HG03432 (cell line): ENCODE measurements around the gene RBM39.
"Not testable (repeated sequence)": the region's sequence is repeated elsewhere in the genome, so short reads cannot be mapped to it uniquely, and the experiment has no call there.

ENCODE experiments used
- ATAC-seq: cut with Tn5 transposase; IDR thresholded peaks from one replicate; pipeline ENCODE4 v1.9.1; 2021; ENCODE audit warnings: mild to moderate bottlenecking, moderate library complexity; ENCODE audit not compliant: unreplicated experiment

Gene RBM39

DNA sequence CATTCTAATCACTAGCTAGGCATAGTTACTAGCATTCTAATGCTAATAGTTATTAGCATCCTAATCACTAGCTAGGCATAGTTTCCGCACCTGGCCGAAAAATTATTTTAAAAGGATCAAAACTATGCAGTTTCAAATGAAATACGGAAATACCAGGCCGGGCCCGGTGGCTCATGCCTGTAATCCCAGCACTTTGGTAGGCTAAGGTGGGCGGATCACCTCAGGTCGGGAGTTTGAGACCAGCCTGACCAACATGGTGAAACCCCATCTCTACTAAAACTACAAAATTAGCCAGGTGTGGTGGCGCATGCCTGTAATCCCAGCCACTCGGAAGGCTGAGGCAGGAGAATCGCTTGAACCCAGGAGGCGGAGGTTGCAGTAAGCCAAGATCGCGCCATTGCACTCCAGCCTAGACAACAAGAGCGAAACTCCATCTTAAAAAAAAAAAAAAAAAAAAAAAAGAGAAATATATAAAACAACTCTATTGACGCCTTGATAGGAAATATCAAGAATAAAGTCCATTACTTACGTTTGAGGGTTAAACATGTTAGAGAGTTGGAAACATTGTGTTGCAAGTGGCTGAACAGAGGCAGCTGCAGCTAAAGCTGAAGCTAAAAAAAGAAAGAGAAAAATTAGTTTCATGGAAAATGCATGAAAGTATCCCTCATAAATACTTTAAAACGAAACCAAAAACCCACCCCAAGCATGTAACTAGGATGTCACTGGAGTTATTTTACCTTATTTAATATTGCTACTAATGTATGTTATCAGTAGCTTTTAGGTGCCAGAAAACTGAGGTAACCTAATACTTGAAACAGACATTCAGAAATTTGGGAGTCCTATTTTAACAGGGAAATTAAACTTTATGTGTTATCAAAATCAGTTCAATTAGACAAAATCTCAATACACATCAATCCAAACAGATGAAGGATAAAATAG lies 35.2 kb downstream of the RBM39 start:
- ATAC-seq, result not testable (repeated sequence)

- ATAC-seq, result not testable (repeated sequence)
Observed at GRCh38 chr20:35705894-35706293, 36.2 kb downstream of the RBM39 start.

DNA sequence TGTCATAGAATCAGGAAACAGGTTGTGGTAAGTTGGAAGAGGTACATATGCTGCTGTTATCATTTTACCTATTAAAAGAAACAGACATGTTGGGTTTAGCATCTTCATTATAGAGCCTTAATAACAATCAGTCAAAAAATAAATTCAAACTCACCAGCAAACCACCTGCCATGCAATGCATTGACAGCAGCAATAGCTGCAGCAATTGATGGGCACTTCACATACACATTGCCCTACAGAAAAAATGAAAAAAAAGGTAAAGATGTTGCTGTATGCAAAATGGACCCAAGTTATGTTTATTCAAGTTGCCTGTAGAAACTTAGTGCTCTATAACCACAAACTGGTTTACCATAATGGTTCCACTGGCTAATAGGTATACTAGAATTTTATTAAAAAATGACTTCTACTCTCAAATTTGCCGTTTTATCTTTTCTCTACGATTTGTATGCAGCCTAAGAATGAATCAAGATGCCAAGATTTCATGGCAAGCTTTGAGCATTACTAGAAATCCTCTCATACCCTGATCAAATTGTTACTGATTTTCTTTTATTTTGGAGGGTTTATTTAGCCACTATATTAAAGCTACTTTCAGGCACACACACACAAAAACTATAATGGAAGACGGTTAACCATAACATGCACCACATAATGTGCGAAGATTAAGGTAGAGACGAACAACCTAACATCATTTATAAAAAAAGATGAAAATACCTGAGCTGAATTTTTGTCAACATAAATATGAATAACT lies 37.4 kb downstream of the RBM39 start:
- ATAC-seq, result no peak

DNA sequence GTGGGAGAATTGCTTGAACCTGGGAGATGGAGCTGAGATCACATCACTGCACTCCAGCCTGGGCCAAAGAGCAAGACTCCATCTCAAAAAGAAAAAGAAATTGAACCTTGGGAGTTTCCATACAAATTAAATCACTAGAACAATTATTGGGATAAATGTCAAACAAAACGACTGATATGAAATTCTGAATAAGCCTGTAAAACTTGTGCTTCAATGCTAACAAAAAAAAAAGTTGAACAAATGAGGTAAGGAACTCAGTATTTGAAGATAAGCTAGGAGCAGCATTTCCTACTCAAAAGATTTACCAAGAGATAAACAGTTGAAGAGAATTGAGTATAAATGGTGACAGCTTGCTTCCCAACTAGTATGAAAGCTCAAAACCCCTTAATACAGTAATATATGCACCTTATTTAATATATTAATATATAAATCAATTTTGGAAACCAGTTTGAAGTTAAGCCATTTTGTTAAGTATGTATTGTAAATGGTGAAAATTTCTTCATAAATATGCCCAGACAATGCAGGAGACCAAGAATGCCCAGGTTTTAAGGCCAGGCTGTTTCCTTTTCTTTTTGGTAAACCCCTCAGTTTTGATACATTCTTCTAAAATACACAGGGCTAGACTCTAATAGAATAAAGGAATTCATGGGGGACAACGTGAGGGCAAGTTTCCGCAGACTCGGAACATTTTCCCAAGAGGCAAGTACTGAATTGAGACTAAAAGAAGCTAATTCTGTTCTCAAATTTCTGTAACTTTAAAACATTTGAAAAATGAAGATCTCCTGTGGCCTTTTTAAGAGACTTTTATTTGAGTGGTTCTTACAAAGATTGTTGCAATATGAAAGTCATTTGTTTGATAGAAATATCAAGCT lies 39.0 kb downstream of the RBM39 start:
- ATAC-seq, result no peak

DNA sequence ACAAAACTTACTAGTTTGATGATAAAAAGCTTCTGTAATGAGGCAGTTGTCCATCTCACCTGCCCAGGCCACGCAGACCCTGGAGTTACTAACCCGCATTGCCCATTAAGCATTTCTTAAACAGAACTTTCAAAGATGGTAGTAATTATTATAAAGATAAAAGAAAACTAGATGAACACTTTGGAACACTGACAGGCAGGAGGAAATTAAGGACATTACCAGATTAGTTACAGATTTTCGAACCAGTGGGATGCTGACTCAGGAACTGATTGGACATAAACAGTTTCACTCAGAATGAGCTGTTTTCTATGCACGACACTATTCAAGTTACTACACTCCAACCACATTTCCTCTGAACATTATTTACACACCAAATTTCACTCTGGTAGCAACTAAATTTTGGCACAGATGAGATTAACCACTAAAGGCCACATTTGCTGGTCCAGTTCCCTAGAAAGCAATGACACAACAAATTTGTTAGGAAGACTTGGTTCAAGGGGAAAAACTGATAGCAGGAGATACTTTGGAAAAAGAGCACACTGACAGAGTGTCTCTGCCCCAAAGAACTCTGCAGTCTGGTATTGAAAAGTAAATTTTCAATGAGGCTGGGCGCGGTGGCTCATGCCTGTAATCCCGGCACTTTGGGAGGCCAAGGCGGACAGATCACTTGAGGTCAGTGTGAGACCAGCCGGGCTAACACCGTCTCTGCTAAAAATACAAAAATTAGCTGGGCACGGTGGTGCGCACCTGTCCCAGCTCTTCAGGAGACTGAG lies 39.8 kb downstream of the RBM39 start:
- no peak for ATAC-seq

DNA sequence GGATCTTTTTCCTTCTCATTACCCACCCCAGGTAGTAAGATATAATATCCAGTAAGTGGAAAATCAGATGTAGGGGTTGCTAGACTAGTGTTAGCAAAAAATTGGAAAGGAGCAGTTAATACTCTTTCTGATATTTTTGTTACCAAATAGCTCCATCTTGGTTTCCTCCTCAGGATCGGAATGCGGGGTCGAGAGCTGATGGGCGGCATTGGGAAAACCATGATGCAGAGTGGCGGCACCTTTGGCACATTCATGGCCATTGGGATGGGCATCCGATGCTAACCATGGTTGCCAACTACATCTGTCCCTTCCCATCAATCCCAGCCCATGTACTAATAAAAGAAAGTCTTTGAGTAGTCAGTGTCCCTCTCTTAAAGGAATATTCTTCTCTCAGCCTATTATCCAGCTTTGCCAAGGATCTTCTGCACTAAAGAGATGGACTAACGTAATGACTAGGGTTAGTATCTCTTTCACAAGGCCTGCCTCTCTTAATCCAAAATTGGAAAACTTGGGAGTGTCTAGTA lies 41.4 kb downstream of the RBM39 start:
- ATAC-seq, result no peak

DNA sequence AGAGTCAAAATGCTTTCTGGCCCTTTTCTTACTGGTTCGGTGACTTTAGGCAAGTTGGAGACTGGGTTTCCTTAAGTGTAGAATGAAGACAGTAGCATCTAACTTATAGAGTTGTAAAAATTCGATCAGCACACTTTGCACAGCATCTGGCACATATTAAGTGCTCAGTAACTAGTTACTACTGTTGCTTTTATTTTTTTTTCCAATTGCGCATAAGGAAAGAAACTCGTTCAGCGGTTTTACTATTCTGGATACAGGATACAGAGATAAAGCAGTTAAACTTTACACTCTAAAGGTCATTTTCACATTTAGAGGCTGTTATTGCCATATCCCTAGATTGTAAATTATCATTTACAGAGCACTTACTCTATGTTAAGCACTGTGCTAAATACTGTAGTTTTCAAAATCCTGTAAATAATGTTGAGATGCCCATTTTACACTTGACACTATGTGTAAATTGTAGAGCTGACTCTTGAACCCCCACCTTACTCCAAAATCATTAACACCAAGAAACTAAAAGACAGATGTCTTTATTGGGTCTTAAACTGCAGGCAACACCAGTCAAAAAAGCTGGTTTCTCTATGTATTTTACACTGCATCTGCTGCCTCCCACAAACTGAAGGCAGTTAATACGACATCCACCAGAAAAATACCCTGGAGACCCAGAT lies 42.0 kb downstream of the RBM39 start:
- ATAC-seq, result no peak

DNA sequence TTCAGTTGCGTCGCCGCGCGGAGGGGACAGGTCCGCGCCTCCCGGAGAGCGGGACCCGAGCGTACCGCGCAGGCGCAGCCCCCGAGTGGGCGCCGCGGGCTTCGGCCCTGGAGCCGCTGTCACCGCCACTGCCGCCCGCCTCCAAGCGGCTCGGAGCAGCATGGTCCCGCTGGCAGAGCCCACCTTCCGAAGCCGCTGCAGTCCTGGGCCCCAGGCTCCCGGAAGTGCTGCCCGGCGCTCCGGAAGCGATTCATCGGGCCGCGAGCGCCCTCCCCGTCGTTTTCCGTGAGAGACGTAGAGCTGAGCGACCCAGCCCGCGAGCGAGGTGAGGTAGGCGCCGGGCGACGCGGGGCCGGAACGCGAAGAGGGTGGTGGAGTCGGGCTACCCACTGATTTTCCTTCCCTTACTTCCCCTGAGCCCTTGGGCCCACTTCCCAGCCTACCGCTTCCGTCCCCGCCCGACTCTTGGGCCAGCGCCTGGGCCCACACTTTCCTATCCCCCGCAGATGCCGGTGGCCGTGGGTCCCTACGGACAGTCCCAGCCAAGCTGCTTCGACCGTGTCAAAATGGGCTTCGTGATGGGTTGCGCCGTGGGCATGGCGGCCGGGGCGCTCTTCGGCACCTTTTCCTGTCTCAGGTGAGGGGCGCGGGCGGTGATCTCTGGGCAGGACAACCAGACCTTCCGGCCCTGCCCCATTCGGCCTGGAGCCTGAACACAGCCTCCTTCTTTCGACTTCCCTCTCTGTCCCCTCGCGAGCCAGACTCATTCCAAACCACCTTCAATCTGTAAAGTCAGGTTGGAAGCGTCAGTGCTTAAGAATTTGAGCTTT lies 42.7 kb downstream of the RBM39 start, which contains the start of the genes NFS1 and ROMO1:
NFS1 (minus strand) TSS at position 226 of the 830 bp plus-strand sequence; CDS start at position 162, 64 bp downstream.
ROMO1 (plus strand) TSS at position 279 of the 830 bp plus-strand sequence; CDS start at position 507, 228 bp downstream.
- ATAC-seq, result peak; percentile 81

GRCh38 chr20:35698298-35699126 lies 43.5 kb downstream of the RBM39 start:
- ATAC-seq, result peak; percentile 36

DNA sequence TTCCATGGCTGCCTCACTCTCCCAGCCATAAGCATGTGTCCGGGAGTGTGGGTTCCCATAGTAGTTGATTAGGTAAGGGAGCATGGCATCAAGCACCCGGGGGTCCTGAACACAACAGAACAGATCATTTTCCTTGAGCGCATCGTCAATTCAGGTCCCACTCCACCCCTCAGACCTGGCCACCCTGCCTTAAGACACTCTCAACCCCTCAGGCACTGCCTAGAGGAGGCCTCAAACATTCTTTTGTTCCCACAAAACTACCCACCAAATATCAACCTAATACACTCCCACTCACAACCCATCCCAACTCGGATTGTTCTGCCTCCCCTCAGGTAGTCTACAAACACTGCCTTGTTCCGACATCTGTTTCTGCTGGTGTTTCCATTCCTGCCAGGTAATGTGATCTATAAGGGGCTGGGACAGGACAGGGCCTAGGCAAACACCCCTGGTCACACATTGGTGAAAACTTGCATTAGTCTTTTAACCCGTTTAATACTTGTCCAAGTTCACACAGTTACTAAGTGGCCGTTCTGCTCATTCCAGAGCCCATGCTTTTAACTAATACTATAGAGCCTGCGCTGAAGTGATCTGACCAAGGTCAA lies 44.3 kb downstream of the RBM39 start:
- no peak for ATAC-seq

GRCh38 chr20:35695978-35696377 lies 46.1 kb downstream of the RBM39 start:
- no peak for ATAC-seq

GRCh38 chr20:35695245-35695749 lies 46.8 kb downstream of the RBM39 start:
- no peak for ATAC-seq

- ATAC-seq, result no peak
Observed at GRCh38 chr20:35690265-35690664, 51.8 kb downstream of the RBM39 start.

DNA sequence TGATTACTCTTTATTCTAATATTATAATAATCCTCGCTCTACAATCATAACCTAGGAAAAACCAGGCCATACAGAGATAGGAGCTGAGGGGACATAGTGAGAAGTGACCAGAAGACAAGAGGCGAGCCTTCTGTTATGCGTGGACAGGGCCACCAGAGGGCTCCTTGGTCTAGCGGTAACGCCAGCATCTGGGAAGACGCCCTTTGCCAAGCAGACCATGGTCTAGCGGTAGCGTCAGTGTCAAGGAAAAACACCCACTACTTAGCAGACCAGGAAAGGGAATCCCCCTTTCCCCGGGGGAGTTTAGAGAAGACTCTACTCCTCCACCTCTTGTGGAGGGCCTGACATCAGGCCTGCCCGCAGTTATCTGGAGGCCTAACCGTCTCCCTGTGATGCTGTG lies 55.2 kb downstream of the RBM39 start:
- not testable (repeated sequence) for ATAC-seq

DNA sequence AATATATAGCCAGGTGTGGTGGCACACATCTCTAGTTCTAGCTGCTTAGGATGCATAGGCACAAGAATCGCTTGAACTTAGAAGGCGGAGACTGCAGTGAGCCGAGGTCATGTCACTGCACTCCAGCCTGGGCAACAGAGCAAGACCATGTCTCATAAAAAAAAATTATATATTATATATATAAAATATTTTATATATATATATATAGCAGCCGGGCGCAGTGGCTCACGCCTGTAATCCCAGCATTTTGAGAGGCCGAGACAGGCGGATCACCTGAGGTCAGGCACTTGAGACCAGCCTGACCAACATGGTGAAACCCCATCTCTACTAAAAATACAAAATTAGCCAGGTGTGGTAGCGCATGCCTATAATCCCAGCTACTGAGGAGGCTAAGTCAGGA lies 56.7 kb downstream of the RBM39 start:
- ATAC-seq, result not testable (repeated sequence)

- no peak for ATAC-seq
Observed at GRCh38 chr20:35681960-35682359, 60.1 kb downstream of the RBM39 start.
